CD4-positive, CD25-positive, alpha-beta regulatory T cell (primary cell): ENCODE results near the gene NCOA3. TPM values are rescaled to one million over a fixed set of nuclear protein-coding genes. Genes with fewer than 3 reads are reported as not detected.

Experiments used
- ATAC-seq, 2 donors: fragments of 150-1000 bp; cut with Tn5 transposase; one replicate each; pipeline ENCODE4 v1.10.0; 2021; ENCODE audit warnings: low read depth in 2 of 2, moderate number of reproducible peaks in 2 of 2, moderate library complexity in 1 of 2
- DNase-seq, 3 donors: peaks; one replicate each; pipeline versions ENCODE4 v3.0.0 to v3.0.0-alpha.2; 2012 to 2022; ENCODE audit warnings: mixed read lengths in 1 of 3
- H3K27ac ChIP-seq: one replicate; pipeline ENCODE4 v1.7.0; 2013; ENCODE audit warnings: mild to moderate bottlenecking, low read length; ENCODE audit not compliant: insufficient read depth, poor library complexity, severe bottlenecking
- H3K27me3 ChIP-seq: one replicate; pipeline ENCODE4 v1.7.0; 2013; ENCODE audit warnings: low read length; ENCODE audit not compliant: control insufficient read depth, insufficient read depth
- H3K36me3 ChIP-seq: one replicate; pipeline ENCODE4 v1.7.0; 2013; ENCODE audit warnings: mild to moderate bottlenecking, low read length, moderate library complexity; ENCODE audit not compliant: control insufficient read depth, insufficient read depth
- H3K4me1 ChIP-seq: 2 replicates; pipeline ENCODE4 v1.7.0; 2013; ENCODE audit warnings: mild to moderate bottlenecking, low read length; ENCODE audit not compliant: insufficient read depth, control insufficient read depth, poor library complexity, severe bottlenecking
- H3K4me3 ChIP-seq: one replicate; pipeline ENCODE4 v1.7.0; 2013; ENCODE audit warnings: low read depth, mild to moderate bottlenecking, low read length, moderate library complexity
- H3K9me3 ChIP-seq, 2 experiments: 1 replicate in 1 of 2; 2 replicates in 1 of 2; pipeline ENCODE4 v1.7.0; 2013; ENCODE audit warnings: low read length in 2 of 2, mild to moderate bottlenecking in 1 of 2, moderate library complexity in 1 of 2; ENCODE audit not compliant: control insufficient read depth in 2 of 2
- H3K27ac Mint-ChIP-seq, 3 donors: one replicate each; pipeline ENCODE4 v1.8.0; 2020 to 2022; ENCODE audit warnings: mild to moderate bottlenecking in 3 of 3, mixed read lengths in 3 of 3, moderate library complexity in 2 of 3
- H3K27me3 Mint-ChIP-seq: one replicate; pipeline ENCODE4 v1.8.0; 2022; ENCODE audit warnings: mild to moderate bottlenecking, mixed read lengths
- H3K36me3 Mint-ChIP-seq: one replicate; pipeline ENCODE4 v1.8.0; 2020; ENCODE audit warnings: mixed read lengths
- H3K4me1 Mint-ChIP-seq, 4 donors: one replicate each; pipeline ENCODE4 v1.8.0; 2020 to 2022; ENCODE audit warnings: mixed read lengths in 4 of 4, mild to moderate bottlenecking in 1 of 4
- H3K4me3 Mint-ChIP-seq, 4 donors: one replicate each; pipeline ENCODE4 v1.8.0; 2020 to 2022; ENCODE audit warnings: mild to moderate bottlenecking in 4 of 4, mixed read lengths in 4 of 4, moderate library complexity in 3 of 4
- H3K9me3 Mint-ChIP-seq, 7 donors: one replicate each; pipeline ENCODE4 v1.8.0; 2020 to 2022; ENCODE audit warnings: mixed read lengths in 7 of 7, mild to moderate bottlenecking in 3 of 7, moderate library complexity in 2 of 7
- polyA plus RNA-seq, 4 donors: library from polyadenylated mRNA; unstranded; fragments of 300-500 nt; fragmentation: Illumina TruSeq; gene quantifications; one replicate each; pipeline ENCODE4 v1.2.3, GENCODE V29; 2021
- total RNA-seq: library from RNA; stranded (reverse); gene quantifications from one replicate; pipeline ENCODE4 v1.2.3, GENCODE V29; 2022

The NCOA3 gene
- total and polyA plus RNA-seq, 5 donors from 2014 or later: 21.4 to 86.6 (median 26.0) TPM

GRCh38 chr20:47676912-47677634, 175.4 kb downstream of the NCOA3 start:
- H3K36me3 ChIP-seq: no peaks in the 10 kb centered on the region
- Mint-ChIP-seq H3K36me3 (no peaks in the 10 kb centered on the region), H3K9me3 (no peaks in the 10 kb centered on the region), H3K27ac (no peak overlapping the region), H3K4me3 (no peak overlapping the region), H3K27me3 (peaks cover 9% of the 10 kb centered on the region), H3K4me1 (peaks cover 0 to 4% (median 2%) of the 10 kb centered on the region in 4 donors)
- no peaks in the 10 kb centered on the region for H3K27me3 ChIP-seq
- DNase-seq (peak in 1 of 3 donors; percentile 16), ATAC-seq (no peak)
- H3K4me3 ChIP-seq: no peak overlapping the region
- no peaks in the 10 kb centered on the region for H3K4me1 ChIP-seq
- H3K27ac ChIP-seq: no peak overlapping the region
- no peaks in the 10 kb centered on the region for H3K9me3 ChIP-seq

GRCh38 chr20:47677635-47678453, 176.2 kb downstream of the NCOA3 start:
- Mint-ChIP-seq H3K4me1 (peaks cover 0 to 4% (median 2%) of the 10 kb centered on the region in 4 donors), H3K4me3 (no peak overlapping the region), H3K27ac (no peak overlapping the region), H3K27me3 (peaks cover 9% of the 10 kb centered on the region), H3K36me3 (no peaks in the 10 kb centered on the region), H3K9me3 (no peaks in the 10 kb centered on the region)
- H3K36me3 ChIP-seq: no peaks in the 10 kb centered on the region
- DNase-seq (peak; percentile 12 to 56 (median 55)), ATAC-seq (peak; percentile 52 to 53)
- H3K4me1 ChIP-seq: no peaks in the 10 kb centered on the region
- H3K27me3 ChIP-seq: no peaks in the 10 kb centered on the region
- H3K9me3 ChIP-seq: no peaks in the 10 kb centered on the region
- no peak overlapping the region for H3K4me3 ChIP-seq
- H3K27ac ChIP-seq: no peak overlapping the region

DNA sequence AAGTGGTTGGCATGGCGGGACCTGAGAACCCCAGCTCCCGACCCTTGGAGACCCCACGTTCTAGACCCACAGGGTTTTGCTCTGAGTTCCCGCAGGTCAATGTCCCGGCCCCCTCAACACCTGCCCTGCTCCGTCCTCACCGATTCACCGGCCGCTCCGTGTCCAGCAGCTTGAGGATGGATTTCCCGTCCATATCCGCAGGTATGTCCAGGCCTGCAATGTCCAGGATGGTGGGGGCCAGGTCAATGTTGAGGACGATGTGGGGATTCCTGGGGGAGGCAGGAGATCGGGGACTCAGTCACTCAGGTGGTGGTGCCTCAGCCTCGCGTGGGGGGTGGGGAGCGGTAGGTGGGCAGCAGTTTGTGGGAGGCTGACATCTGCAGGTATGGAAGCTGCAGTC, 176.8 kb downstream of the NCOA3 start:
- Mint-ChIP-seq H3K4me3 (no peak overlapping the region), H3K4me1 (peaks cover 0 to 4% (median 2%) of the 10 kb centered on the region in 4 donors), H3K9me3 (no peaks in the 10 kb centered on the region), H3K27me3 (peaks cover 9% of the 10 kb centered on the region), H3K36me3 (no peaks in the 10 kb centered on the region), H3K27ac (no peak overlapping the region)
- ATAC-seq: no peak
- Histone ChIP-seq H3K27me3 (no peaks in the 10 kb centered on the region), H3K9me3 (no peaks in the 10 kb centered on the region), H3K36me3 (no peaks in the 10 kb centered on the region), H3K27ac (no peak overlapping the region), H3K4me3 (no peak overlapping the region), H3K4me1 (no peaks in the 10 kb centered on the region)
- no peak for DNase-seq

DNA sequence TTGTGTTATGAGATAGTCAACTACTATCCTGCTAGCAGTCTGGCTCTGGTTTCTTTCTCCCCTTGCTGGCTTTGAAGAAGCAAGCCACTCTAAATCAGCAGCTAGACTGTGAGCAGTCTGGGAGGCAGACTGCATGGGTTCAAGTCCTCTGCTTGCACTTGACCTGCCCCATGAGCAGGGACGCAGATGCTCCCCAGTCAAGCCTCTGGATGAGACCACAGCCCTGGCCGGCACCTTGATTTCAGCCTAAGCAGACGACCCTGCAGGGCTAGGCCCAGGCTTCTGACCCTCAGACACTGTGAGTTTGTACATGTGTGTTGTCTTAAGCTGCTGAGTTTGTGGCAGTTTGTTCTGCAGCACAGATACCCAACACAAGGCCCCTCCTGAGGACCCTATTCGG, 177.8 kb downstream of the NCOA3 start:
- no peak overlapping the region for H3K27ac Mint-ChIP-seq
- Histone ChIP-seq H3K27ac (no peak overlapping the region), H3K4me3 (no peak overlapping the region), H3K4me1 (no peaks in the 10 kb centered on the region), H3K9me3 (no peaks in the 10 kb centered on the region), H3K27me3 (no peaks in the 10 kb centered on the region), H3K36me3 (no peaks in the 10 kb centered on the region)
- H3K27me3 Mint-ChIP-seq: peaks cover 9% of the 10 kb centered on the region
- no peaks in the 10 kb centered on the region for H3K36me3 Mint-ChIP-seq
- peaks cover 0 to 4% (median 2%) of the 10 kb centered on the region in 4 donors for H3K4me1 Mint-ChIP-seq
- ATAC-seq (no peak), DNase-seq (no peak)
- no peaks in the 10 kb centered on the region for H3K9me3 Mint-ChIP-seq
- H3K4me3 Mint-ChIP-seq: peak overlapping the region in 1 of 4 donors; percentile 56

GRCh38 chr20:47680804-47681529, 179.3 kb downstream of the NCOA3 start:
- Mint-ChIP-seq H3K9me3 (no peaks in the 10 kb centered on the region), H3K4me1 (peaks cover 0 to 4% (median 2%) of the 10 kb centered on the region in 4 donors), H3K27ac (peak overlapping the region in 1 of 3 donors; percentile 60), H3K27me3 (peaks cover 9% of the 10 kb centered on the region), H3K36me3 (no peaks in the 10 kb centered on the region), H3K4me3 (no peak overlapping the region)
- Histone ChIP-seq H3K9me3 (no peaks in the 10 kb centered on the region), H3K4me1 (no peaks in the 10 kb centered on the region), H3K27ac (no peak overlapping the region), H3K4me3 (no peak overlapping the region), H3K36me3 (no peaks in the 10 kb centered on the region), H3K27me3 (no peaks in the 10 kb centered on the region)
- DNase-seq (no peak), ATAC-seq (no peak)

- Histone ChIP-seq H3K9me3 (no peaks in the 10 kb centered on the region), H3K4me1 (no peaks in the 10 kb centered on the region), H3K4me3 (no peak overlapping the region), H3K27me3 (no peaks in the 10 kb centered on the region), H3K27ac (no peak overlapping the region), H3K36me3 (no peaks in the 10 kb centered on the region)
- no peak for DNase-seq
- peaks cover 9% of the 10 kb centered on the region for H3K27me3 Mint-ChIP-seq
- peaks cover 0 to 4% (median 2%) of the 10 kb centered on the region in 4 donors for H3K4me1 Mint-ChIP-seq
- H3K9me3 Mint-ChIP-seq: no peaks in the 10 kb centered on the region
- no peak for ATAC-seq
- H3K4me3 Mint-ChIP-seq: no peak overlapping the region
- no peaks in the 10 kb centered on the region for H3K36me3 Mint-ChIP-seq
- H3K27ac Mint-ChIP-seq: peak overlapping the region in 1 of 3 donors; percentile 48
Observed at GRCh38 chr20:47682028-47682783, 180.5 kb downstream of the NCOA3 start.

DNA sequence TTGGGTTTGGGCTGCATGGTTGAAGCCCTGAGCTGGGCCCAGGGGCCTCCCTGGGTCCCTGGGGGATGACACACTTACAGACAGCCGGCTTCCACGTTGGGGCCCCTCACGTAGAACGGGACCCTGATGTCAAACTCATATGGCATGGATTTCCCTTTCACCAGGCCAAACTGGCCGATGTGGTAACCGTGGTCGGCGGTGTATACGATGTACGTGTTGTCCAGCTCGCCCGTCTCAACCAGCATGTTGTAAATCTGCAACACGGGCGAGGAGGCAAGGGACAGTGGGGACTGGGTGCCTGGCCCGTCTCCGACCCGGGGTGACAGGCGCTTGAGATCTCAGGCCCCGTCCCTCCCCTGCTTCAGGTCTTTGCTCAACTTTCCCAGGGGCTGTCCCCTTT, 181.2 kb downstream of the NCOA3 start:
- DNase-seq (no peak), ATAC-seq (no peak)
- no peak overlapping the region for H3K4me3 Mint-ChIP-seq
- Histone ChIP-seq H3K27me3 (no peaks in the 10 kb centered on the region), H3K36me3 (no peaks in the 10 kb centered on the region), H3K4me3 (no peak overlapping the region), H3K27ac (no peak overlapping the region), H3K9me3 (no peaks in the 10 kb centered on the region), H3K4me1 (no peaks in the 10 kb centered on the region)
- peak overlapping the region in 1 of 3 donors; percentile 48 for H3K27ac Mint-ChIP-seq
- H3K9me3 Mint-ChIP-seq: no peaks in the 10 kb centered on the region
- peaks cover 0 to 4% (median 2%) of the 10 kb centered on the region in 4 donors for H3K4me1 Mint-ChIP-seq
- no peaks in the 10 kb centered on the region for H3K36me3 Mint-ChIP-seq
- H3K27me3 Mint-ChIP-seq: peaks cover 7% of the 10 kb centered on the region
